ENCODE data around the gene NOL9.

NOL9 gene

GRCh38 chr1:6557597-6557996, 3.3 kb upstream of the NOL9 start:
- Histone ChIP-seq H3K4me3 (ENCODE audit: low read length) (no peak overlapping the region), H3K18ac (ENCODE audit: low read length) (no peak overlapping the region), H2BK5ac (ENCODE audit: low read length) (no peak overlapping the region), H3K27ac (ENCODE audit: low read depth, low read length) (no peak overlapping the region), H4K5ac (ENCODE audit: low read length) (no peak overlapping the region), H2BK15ac (replicated peaks; ENCODE audit: low read depth) (no peak overlapping the region), H2BK120ac (ENCODE audit: low read depth, low read length) (no peak overlapping the region), H3K79me2 (ENCODE audit: control insufficient read depth, insufficient read depth, low read length) (peaks cover 12% of the 10 kb centered on the region), H2AK5ac (ENCODE audit: low read length) (no peak overlapping the region), H3K4me2 (ENCODE audit: low read length) (no peak overlapping the region), H3K36me3 (ENCODE audit: control insufficient read depth, insufficient read depth, low read length) (no peaks in the 10 kb centered on the region), H3K4me1 (ENCODE audit: control insufficient read depth, low read depth, low read length) (peaks cover 3% of the 10 kb centered on the region), H3K23ac (ENCODE audit: low read length) (no peak overlapping the region), H3K79me1 (ENCODE audit: low read length) (peaks cover 6% of the 10 kb centered on the region), H3K27me3 (ENCODE audit: insufficient read depth, low read length, poor library complexity) (no peaks in the 10 kb centered on the region), H3K4ac (ENCODE audit: low read depth, low read length) (no peak overlapping the region), H4K8ac (ENCODE audit: low read depth, low read length) (no peak overlapping the region), H3K56ac (ENCODE audit: low read length) (no peak overlapping the region), H3K9ac (ENCODE audit: low read length) (no peak overlapping the region)
- no peak for DNase-seq
- no CpG with 5 or more reads among the region's 1 CpG for WGBS (ENCODE audit: extremely low coverage, insufficient coverage, low lambda C conversion rate)

- Histone ChIP-seq H3K79me1 (ENCODE audit: low read length) (peaks cover 9% of the 10 kb centered on the region), H2BK15ac (replicated peaks; ENCODE audit: low read depth) (no peak within 1 kb of the TSS), H3K36me3 (ENCODE audit: control insufficient read depth, insufficient read depth, low read length) (peaks cover 3% of the 10 kb centered on the region), H3K18ac (ENCODE audit: low read length) (no peak within 1 kb of the TSS), H3K9ac (ENCODE audit: low read length) (peak within 1 kb of the TSS; percentile 91), H3K4me2 (ENCODE audit: low read length) (no peak within 1 kb of the TSS), H4K5ac (ENCODE audit: low read length) (peak within 1 kb of the TSS; percentile 93), H3K27ac (ENCODE audit: low read depth, low read length) (peak within 1 kb of the TSS; percentile 36), H3K23ac (ENCODE audit: low read length) (no peak within 1 kb of the TSS), H3K4me1 (ENCODE audit: control insufficient read depth, low read depth, low read length) (peaks cover 3% of the 10 kb centered on the region), H3K27me3 (ENCODE audit: insufficient read depth, low read length, poor library complexity) (no peaks in the 10 kb centered on the region), H2BK5ac (ENCODE audit: low read length) (no peak within 1 kb of the TSS), H4K8ac (ENCODE audit: low read depth, low read length) (no peak within 1 kb of the TSS), H3K4me3 (ENCODE audit: low read length) (peak within 1 kb of the TSS; percentile 93), H3K4ac (ENCODE audit: low read depth, low read length) (peak within 1 kb of the TSS; percentile 49), H2BK120ac (ENCODE audit: low read depth, low read length) (no peak within 1 kb of the TSS), H2AK5ac (ENCODE audit: low read length) (no peak within 1 kb of the TSS), H3K56ac (ENCODE audit: low read length) (peak within 1 kb of the TSS; percentile 95), H3K79me2 (ENCODE audit: control insufficient read depth, insufficient read depth, low read length) (peaks cover 12% of the 10 kb centered on the region)
- no CpG with 5 or more reads among the region's 19 CpGs for WGBS (ENCODE audit: extremely low coverage, insufficient coverage, low lambda C conversion rate)
- no peak for DNase-seq
Measured at GRCh38 chr1:6554907-6555778, 830 bp upstream of the NOL9 start, which contains the start of gene TAS1R1. TSS of gene TAS1R1 (plus strand) at chr1:6555307. CDS start at chr1:6555374, 67 bp downstream.

GRCh38 chr1:6547301-6547700, 7.0 kb downstream of the NOL9 start:
- Histone ChIP-seq H3K79me2 (ENCODE audit: control insufficient read depth, insufficient read depth, low read length) (peaks cover 1% of the 10 kb centered on the region), H2AK5ac (ENCODE audit: low read length) (no peak overlapping the region), H3K9ac (ENCODE audit: low read length) (no peak overlapping the region), H3K56ac (ENCODE audit: low read length) (no peak overlapping the region), H3K4ac (ENCODE audit: low read depth, low read length) (no peak overlapping the region), H3K23ac (ENCODE audit: low read length) (no peak overlapping the region), H3K79me1 (ENCODE audit: low read length) (peaks cover 5% of the 10 kb centered on the region), H3K4me3 (ENCODE audit: low read length) (no peak overlapping the region), H3K18ac (ENCODE audit: low read length) (no peak overlapping the region), H2BK15ac (replicated peaks; ENCODE audit: low read depth) (no peak overlapping the region), H3K4me1 (ENCODE audit: control insufficient read depth, low read depth, low read length) (no peaks in the 10 kb centered on the region), H4K8ac (ENCODE audit: low read depth, low read length) (no peak overlapping the region), H3K27ac (ENCODE audit: low read depth, low read length) (no peak overlapping the region), H3K4me2 (ENCODE audit: low read length) (no peak overlapping the region), H2BK120ac (ENCODE audit: low read depth, low read length) (no peak overlapping the region), H3K36me3 (ENCODE audit: control insufficient read depth, insufficient read depth, low read length) (peaks cover 22% of the 10 kb centered on the region), H3K27me3 (ENCODE audit: insufficient read depth, low read length, poor library complexity) (no peaks in the 10 kb centered on the region), H4K5ac (ENCODE audit: low read length) (no peak overlapping the region), H2BK5ac (ENCODE audit: low read length) (no peak overlapping the region)
- no CpG with 5 or more reads among the region's 4 CpGs for WGBS (ENCODE audit: extremely low coverage, insufficient coverage, low lambda C conversion rate)
- no peak for DNase-seq

- no peaks in the 10 kb centered on the region for H3K4me1 ChIP-seq (ENCODE audit: control insufficient read depth, low read depth, low read length)
- H2BK120ac ChIP-seq (ENCODE audit: low read depth, low read length), result no peak overlapping the region
- WGBS (ENCODE audit: extremely low coverage, insufficient coverage, low lambda C conversion rate), result 100% methylated on average over 3 of the region's 5 CpGs
- no peak overlapping the region for H4K5ac ChIP-seq (ENCODE audit: low read length)
- no peak overlapping the region for H3K4ac ChIP-seq (ENCODE audit: low read depth, low read length)
- H3K27ac ChIP-seq (ENCODE audit: low read depth, low read length), result no peak overlapping the region
- no peak overlapping the region for H4K8ac ChIP-seq (ENCODE audit: low read depth, low read length)
- H2BK5ac ChIP-seq (ENCODE audit: low read length), result no peak overlapping the region
- peaks cover 23% of the 10 kb centered on the region for H3K36me3 ChIP-seq (ENCODE audit: control insufficient read depth, insufficient read depth, low read length)
- no peak overlapping the region for H3K23ac ChIP-seq (ENCODE audit: low read length)
- no peak overlapping the region for H3K18ac ChIP-seq (ENCODE audit: low read length)
- peaks cover 5% of the 10 kb centered on the region for H3K79me1 ChIP-seq (ENCODE audit: low read length)
- no peak overlapping the region for H3K4me3 ChIP-seq (ENCODE audit: low read length)
- no peak overlapping the region for H2AK5ac ChIP-seq (ENCODE audit: low read length)
- peaks cover 1% of the 10 kb centered on the region for H3K79me2 ChIP-seq (ENCODE audit: control insufficient read depth, insufficient read depth, low read length)
- no peak overlapping the region for H3K56ac ChIP-seq (ENCODE audit: low read length)
- no peak overlapping the region for H3K4me2 ChIP-seq (ENCODE audit: low read length)
- no peaks in the 10 kb centered on the region for H3K27me3 ChIP-seq (ENCODE audit: insufficient read depth, low read length, poor library complexity)
- H3K9ac ChIP-seq (ENCODE audit: low read length), result no peak overlapping the region
- H2BK15ac ChIP-seq (replicated peaks; ENCODE audit: low read depth), result no peak overlapping the region
- no peak for DNase-seq
Measured at GRCh38 chr1:6546326-6546725, 8.0 kb downstream of the NOL9 start.

- no peak overlapping the region for H4K8ac ChIP-seq (ENCODE audit: low read depth, low read length)
- H2AK5ac ChIP-seq (ENCODE audit: low read length), result no peak overlapping the region
- H3K79me1 ChIP-seq (ENCODE audit: low read length), result peaks cover 2% of the 10 kb centered on the region
- no peak overlapping the region for H3K27ac ChIP-seq (ENCODE audit: low read depth, low read length)
- no peaks in the 10 kb centered on the region for H3K4me1 ChIP-seq (ENCODE audit: control insufficient read depth, low read depth, low read length)
- no peak overlapping the region for H2BK120ac ChIP-seq (ENCODE audit: low read depth, low read length)
- H3K4me2 ChIP-seq (ENCODE audit: low read length), result no peak overlapping the region
- DNase-seq, result no peak
- H3K79me2 ChIP-seq (ENCODE audit: control insufficient read depth, insufficient read depth, low read length), result peaks cover 1% of the 10 kb centered on the region
- no peak overlapping the region for H3K4me3 ChIP-seq (ENCODE audit: low read length)
- H2BK15ac ChIP-seq (replicated peaks; ENCODE audit: low read depth), result no peak overlapping the region
- peaks cover 20% of the 10 kb centered on the region for H3K36me3 ChIP-seq (ENCODE audit: control insufficient read depth, insufficient read depth, low read length)
- H3K56ac ChIP-seq (ENCODE audit: low read length), result no peak overlapping the region
- H2BK5ac ChIP-seq (ENCODE audit: low read length), result no peak overlapping the region
- WGBS (ENCODE audit: extremely low coverage, insufficient coverage, low lambda C conversion rate), result no CpG with 5 or more reads among the region's 10 CpGs
- no peak overlapping the region for H4K5ac ChIP-seq (ENCODE audit: low read length)
- H3K9ac ChIP-seq (ENCODE audit: low read length), result no peak overlapping the region
- no peak overlapping the region for H3K18ac ChIP-seq (ENCODE audit: low read length)
- no peak overlapping the region for H3K4ac ChIP-seq (ENCODE audit: low read depth, low read length)
- no peak overlapping the region for H3K23ac ChIP-seq (ENCODE audit: low read length)
- no peaks in the 10 kb centered on the region for H3K27me3 ChIP-seq (ENCODE audit: insufficient read depth, low read length, poor library complexity)
Measured at GRCh38 chr1:6545276-6546112, 8.8 kb downstream of the NOL9 start.

Measured in mesendoderm (in vitro differentiated cells).